Mammary epithelial cell (primary cell): ENCODE measurements around the gene PALM2AKAP2.

Source experiments
- EZH2 ChIP-seq: IDR thresholded peaks from 2 replicates; pipeline ENCODE4 v1.6.1; 2012; ENCODE audit warnings: low read length, inconsistent platforms, borderline replicate concordance
- TF ChIP-seq, protein P1 (sequence below), 2 donors: IDR thresholded peaks in 1 of 2; conservative IDR thresholded peaks in 1 of 2; 2 replicates each; pipeline ENCODE4 v1.5.1; 2011 to 2012; ENCODE audit warnings: inconsistent platforms in 2 of 2, low read length in 2 of 2, mild to moderate bottlenecking in 2 of 2, control low read depth in 1 of 2, low read depth in 1 of 2; ENCODE audit not compliant: insufficient read depth in 1 of 2; ENCODE audit errors: extremely low read depth in 1 of 2

DNA sequence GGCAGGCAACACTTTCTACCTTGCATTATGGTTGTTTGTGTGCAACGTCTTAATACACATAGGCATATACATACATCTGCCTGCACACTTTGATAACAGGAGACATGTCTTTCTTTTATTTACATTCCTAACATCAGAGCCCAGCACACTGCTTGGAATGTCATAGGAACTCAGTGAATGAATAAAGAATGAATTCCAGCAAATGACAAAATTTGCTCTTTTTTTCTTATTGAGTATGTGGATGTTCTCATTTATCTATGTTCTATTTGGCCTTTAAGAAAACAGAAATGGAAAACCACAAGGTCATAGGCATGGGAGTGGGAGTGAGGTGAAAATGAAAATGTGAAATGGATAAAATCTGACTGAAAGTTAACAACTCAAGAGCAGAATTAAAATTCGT lies 36.3 kb upstream of the PALM2AKAP2 start:
- no peak for TF ChIP-seq EZH2
- TF ChIP-seq, protein P1, sequence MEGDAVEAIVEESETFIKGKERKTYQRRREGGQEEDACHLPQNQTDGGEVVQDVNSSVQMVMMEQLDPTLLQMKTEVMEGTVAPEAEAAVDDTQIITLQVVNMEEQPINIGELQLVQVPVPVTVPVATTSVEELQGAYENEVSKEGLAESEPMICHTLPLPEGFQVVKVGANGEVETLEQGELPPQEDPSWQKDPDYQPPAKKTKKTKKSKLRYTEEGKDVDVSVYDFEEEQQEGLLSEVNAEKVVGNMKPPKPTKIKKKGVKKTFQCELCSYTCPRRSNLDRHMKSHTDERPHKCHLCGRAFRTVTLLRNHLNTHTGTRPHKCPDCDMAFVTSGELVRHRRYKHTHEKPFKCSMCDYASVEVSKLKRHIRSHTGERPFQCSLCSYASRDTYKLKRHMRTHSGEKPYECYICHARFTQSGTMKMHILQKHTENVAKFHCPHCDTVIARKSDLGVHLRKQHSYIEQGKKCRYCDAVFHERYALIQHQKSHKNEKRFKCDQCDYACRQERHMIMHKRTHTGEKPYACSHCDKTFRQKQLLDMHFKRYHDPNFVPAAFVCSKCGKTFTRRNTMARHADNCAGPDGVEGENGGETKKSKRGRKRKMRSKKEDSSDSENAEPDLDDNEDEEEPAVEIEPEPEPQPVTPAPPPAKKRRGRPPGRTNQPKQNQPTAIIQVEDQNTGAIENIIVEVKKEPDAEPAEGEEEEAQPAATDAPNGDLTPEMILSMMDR (conservative IDR thresholded peaks at IDR 0.05 in 1 of 2, IDR thresholded peaks at IDR 0.05 in 1 of 2; ENCODE audit: extremely low read depth in 1 of 2, insufficient read depth in 1 of 2, low read depth in 1 of 2, low read length in 2 of 2): no peak
